Kidney epithelial cell (primary cell): ENCODE results near the gene LATS2. TPM values are rescaled to one million over a fixed set of nuclear protein-coding genes. Genes with fewer than 3 reads are reported as not detected.
"Not testable (repeated sequence)": the region's sequence is repeated elsewhere in the genome, so short reads cannot be mapped to it uniquely, and the experiment has no call there.

Experiments
- DNase-seq: peaks from one replicate; pipeline ENCODE4 v3.0.0-alpha.2; 2010; ENCODE audit warnings: low read depth
- H3K27me3 ChIP-seq: 2 replicates; pipeline ENCODE4 v1.6.0; 2011; ENCODE audit warnings: low read length; ENCODE audit not compliant: control insufficient read depth, insufficient read depth
- H3K36me3 ChIP-seq: 2 replicates; pipeline ENCODE4 v1.5.1; 2011; ENCODE audit warnings: low read length; ENCODE audit not compliant: control insufficient read depth, insufficient read depth
- H3K4me3 ChIP-seq: 2 replicates; pipeline ENCODE4 v1.5.1; 2011; ENCODE audit warnings: low read depth, mild to moderate bottlenecking, control low read depth, low read length
- total RNA-seq: library from RNA; depleted of rRNA; stranded (reverse); fragments of >200 nt; gene quantifications from 2 replicates; pipeline ENCODE4 v1.2.3, GENCODE V29; 2015
- TF ChIP-seq, protein P1 (sequence below): IDR thresholded peaks from 2 replicates; pipeline ENCODE4 v1.5.1; 2011; ENCODE audit warnings: mild to moderate bottlenecking, moderate library complexity, low read length, control low read depth, inconsistent platforms; ENCODE audit not compliant: insufficient read depth, poor library complexity, severe bottlenecking

Gene LATS2
- total RNA-seq, 1 donor from 2014 or later, result 20.2 TPM

DNA sequence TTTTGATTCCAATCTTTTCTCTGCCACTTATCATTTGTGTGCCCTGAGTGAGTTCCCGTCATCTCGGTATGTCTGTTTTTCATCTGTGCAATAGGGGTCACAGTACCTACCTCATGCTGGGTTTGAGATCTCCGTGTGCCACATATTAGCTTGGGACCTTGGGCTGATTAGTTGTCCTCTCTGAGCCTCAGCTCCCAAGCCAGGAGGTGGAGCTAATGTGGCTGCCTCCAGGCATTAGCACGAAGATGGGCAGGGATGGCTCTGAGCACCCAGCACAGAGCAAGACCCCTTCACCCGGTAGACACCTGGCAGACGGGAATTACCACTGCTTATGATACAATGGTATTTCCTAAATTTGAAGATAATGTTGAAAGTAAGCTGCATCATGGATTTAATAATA, 123.1 kb downstream of the LATS2 start:
- TF ChIP-seq, protein P1, sequence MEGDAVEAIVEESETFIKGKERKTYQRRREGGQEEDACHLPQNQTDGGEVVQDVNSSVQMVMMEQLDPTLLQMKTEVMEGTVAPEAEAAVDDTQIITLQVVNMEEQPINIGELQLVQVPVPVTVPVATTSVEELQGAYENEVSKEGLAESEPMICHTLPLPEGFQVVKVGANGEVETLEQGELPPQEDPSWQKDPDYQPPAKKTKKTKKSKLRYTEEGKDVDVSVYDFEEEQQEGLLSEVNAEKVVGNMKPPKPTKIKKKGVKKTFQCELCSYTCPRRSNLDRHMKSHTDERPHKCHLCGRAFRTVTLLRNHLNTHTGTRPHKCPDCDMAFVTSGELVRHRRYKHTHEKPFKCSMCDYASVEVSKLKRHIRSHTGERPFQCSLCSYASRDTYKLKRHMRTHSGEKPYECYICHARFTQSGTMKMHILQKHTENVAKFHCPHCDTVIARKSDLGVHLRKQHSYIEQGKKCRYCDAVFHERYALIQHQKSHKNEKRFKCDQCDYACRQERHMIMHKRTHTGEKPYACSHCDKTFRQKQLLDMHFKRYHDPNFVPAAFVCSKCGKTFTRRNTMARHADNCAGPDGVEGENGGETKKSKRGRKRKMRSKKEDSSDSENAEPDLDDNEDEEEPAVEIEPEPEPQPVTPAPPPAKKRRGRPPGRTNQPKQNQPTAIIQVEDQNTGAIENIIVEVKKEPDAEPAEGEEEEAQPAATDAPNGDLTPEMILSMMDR, result no peak
- DNase-seq, result no peak
- Histone ChIP-seq H3K4me3 (no peak overlapping the region), H3K36me3 (no peaks in the 10 kb centered on the region), H3K27me3 (no peaks in the 10 kb centered on the region)

DNA sequence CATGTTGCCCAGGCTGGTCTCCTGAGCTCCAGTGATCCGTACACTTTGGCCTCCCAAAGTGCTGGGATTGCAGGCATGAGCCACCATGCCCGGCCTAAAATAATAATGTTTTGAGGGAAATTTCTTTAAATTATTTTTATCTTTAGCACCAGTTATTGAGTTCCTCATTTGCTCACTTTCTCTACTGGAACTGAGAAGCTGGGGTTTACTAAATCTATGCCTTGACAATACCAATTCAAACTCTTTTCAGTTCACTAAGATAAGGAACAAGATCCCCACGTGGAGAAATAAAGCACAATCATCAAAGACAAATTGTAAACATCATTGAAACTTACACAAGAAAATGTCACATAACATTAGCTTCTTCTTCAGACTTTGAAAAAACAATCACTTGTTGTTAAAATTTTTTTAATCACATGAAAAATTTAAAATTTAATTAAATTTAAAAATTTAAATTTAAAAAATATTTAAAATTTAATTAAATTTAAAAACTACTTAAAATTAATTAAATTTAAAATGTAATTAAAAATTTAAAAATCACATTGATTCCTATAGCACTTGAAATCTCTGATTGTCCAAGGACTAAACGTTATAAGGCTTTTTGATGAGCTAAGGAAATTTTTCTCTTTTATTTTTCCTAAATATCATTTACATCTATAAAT, 133.7 kb downstream of the LATS2 start:
- no peak overlapping the region for H3K4me3 ChIP-seq
- DNase-seq, result no peak
- H3K36me3 ChIP-seq, result no peaks in the 10 kb centered on the region
- TF ChIP-seq, protein P1, result no peak
- no peaks in the 10 kb centered on the region for H3K27me3 ChIP-seq

DNA sequence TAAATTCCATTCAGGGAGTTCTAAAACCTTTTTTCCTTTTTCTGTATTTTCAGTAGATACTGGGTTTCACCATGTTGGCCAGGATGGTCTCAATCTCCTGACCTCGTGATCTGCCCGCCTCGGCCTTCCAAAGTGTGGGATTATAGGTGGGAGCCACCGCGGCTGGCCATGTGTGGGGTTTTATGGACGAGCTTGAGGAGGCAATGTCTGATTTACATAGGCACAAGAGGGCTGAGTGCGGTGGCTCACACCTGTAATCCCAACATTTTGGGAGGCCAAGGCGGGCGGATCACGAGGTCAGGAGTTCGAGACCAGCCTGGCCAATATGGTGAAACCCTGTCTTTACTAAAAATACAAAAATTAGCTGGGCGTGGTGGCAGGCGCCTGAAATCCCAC, 136.0 kb downstream of the LATS2 start:
- DNase-seq, H3K27me3 ChIP-seq, H3K36me3 ChIP-seq, H3K4me3 ChIP-seq: not testable (repeated sequence)

DNA sequence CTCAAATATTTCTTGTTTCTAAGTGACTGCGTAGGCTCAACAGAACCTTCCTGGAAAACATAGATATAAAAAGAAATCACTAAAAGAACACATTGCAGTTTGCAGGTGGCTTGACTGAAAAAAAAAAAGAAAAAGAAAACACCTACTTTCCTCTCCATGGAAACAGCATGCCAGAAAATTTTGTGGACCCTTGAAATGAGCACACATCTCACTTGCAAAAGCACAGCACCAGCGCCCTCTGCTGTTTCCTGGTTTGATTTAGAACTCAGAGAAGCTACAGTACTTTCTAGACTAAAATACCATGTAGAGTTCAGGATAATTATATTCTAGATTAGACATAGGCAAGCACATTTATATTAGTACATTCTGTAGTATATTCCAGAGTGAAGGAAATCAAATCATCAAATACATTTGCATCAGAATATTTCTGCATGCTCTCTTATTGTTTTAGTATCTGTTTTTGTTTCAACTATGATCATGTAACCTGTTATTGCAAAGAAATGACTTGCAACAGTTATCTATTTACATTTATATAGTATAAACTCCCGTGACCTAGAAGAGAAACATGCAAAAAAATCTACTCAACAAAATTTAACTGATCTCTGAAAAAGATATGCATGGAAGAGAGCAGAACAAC, 136.5 kb downstream of the LATS2 start:
- Histone ChIP-seq H3K4me3 (no peak overlapping the region), H3K27me3 (no peaks in the 10 kb centered on the region), H3K36me3 (no peaks in the 10 kb centered on the region)
- DNase-seq, result peak; percentile 67
- TF ChIP-seq, protein P1, result peak; percentile 84

DNA sequence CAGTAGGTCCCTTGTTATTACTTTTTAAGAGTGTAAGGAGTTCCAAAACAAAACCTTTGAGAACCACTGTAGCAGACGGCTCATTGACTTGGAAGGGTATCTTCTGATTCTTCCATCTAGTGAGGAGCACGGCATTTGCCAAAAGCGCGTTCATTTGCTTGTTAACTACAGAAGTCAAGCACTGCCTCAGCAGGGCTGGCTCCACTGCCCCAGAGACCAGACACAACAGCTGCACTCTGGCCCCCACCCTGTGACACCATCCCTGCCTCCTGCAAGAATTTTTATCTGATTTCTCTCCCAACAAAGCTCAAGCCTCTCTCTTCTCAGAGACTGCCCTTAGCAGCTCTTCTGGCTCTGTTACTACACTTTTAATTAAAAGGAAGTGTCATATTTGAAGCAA, 138.1 kb downstream of the LATS2 start:
- TF ChIP-seq, protein P1, result no peak
- Histone ChIP-seq H3K27me3 (no peaks in the 10 kb centered on the region), H3K4me3 (no peak overlapping the region), H3K36me3 (no peaks in the 10 kb centered on the region)
- DNase-seq, result no peak

Other genes starting within 250 kb of the LATS2 start
- gene XPO4, start 158.8 kb downstream of the LATS2 start, total RNA-seq, result 17.9 and 21.2 TPM in 2 replicates
- gene SAP18, start 78.5 kb upstream of the LATS2 start, total RNA-seq, result 57.7 and 59.8 TPM in 2 replicates
- gene SKA3, start 115.0 kb upstream of the LATS2 start, total RNA-seq, result 5.8 and 10.1 TPM in 2 replicates
- 26.5 and 32.0 TPM in 2 replicates for gene MRPL57, start 115.1 kb upstream of the LATS2 start, total RNA-seq